Cerebellar nuclear complex (tissue), 1 donor: Measurements from ENCODE around the gene RFX2.
"Not testable (repeated sequence)": the region's sequence is repeated elsewhere in the genome, so short reads cannot be mapped to it uniquely, and the experiment has no call there.

Source experiments
- DNase-seq, 2 experiments: peaks; one replicate each; lab custom pipeline; 2025; lab: John Stamatoyannopoulos, UW

Gene RFX2

GRCh38 chr19:6074709-6075403 lies 35.4 kb downstream of the RFX2 start:
- no peak for DNase-seq

GRCh38 chr19:6073858-6074708 lies 36.2 kb downstream of the RFX2 start:
- DNase-seq, result no peak

GRCh38 chr19:6073233-6073632 lies 37.1 kb downstream of the RFX2 start:
- not testable (repeated sequence) for DNase-seq

- no peak for DNase-seq
Measured at GRCh38 chr19:6071875-6072274, 38.4 kb downstream of the RFX2 start.

GRCh38 chr19:6070720-6071485 lies 39.4 kb downstream of the RFX2 start:
- no peak for DNase-seq

- no peak for DNase-seq
Measured at GRCh38 chr19:6070207-6070681, 40.1 kb downstream of the RFX2 start.

- DNase-seq, result no peak
Measured at GRCh38 chr19:6069268-6069791, 41.0 kb downstream of the RFX2 start.

- no peak for DNase-seq
Measured at GRCh38 chr19:6068711-6069110, 41.6 kb downstream of the RFX2 start.

- DNase-seq, result no peak
Measured at GRCh38 chr19:6067975-6068374, 42.3 kb downstream of the RFX2 start.

- no peak for DNase-seq
Measured at GRCh38 chr19:6066661-6067646, 43.3 kb downstream of the RFX2 start.

- DNase-seq, result no peak
Measured at GRCh38 chr19:6065685-6066374, 44.5 kb downstream of the RFX2 start.

- no peak for DNase-seq
Measured at GRCh38 chr19:6064336-6065073, 45.8 kb downstream of the RFX2 start.

GRCh38 chr19:6063576-6064335 lies 46.5 kb downstream of the RFX2 start:
- DNase-seq, result no peak

GRCh38 chr19:6062961-6063575 lies 47.2 kb downstream of the RFX2 start:
- no peak for DNase-seq

GRCh38 chr19:6062274-6062673 lies 48.0 kb downstream of the RFX2 start:
- no peak for DNase-seq

- no peak for DNase-seq
Measured at GRCh38 chr19:6061376-6062130, 48.7 kb downstream of the RFX2 start.

GRCh38 chr19:6060600-6061375 lies 49.5 kb downstream of the RFX2 start:
- no peak for DNase-seq
